ENCODE data around the gene LIMA1. TPM values are rescaled to one million over a fixed set of nuclear protein-coding genes. Genes with fewer than 3 reads are reported as not detected.

Gene LIMA1
- total RNA-seq, 2 experiments from 2014 or later: 6.2 to 20.4 TPM

GRCh38 chr12:50282721-50283228, 545 bp downstream of the LIMA1 start:
- Histone ChIP-seq H3K4me1 (ENCODE audit: insufficient read depth, low read length, poor library complexity, severe bottlenecking) (no peaks in the 10 kb centered on the region), H3K4me3 (ENCODE audit: low read depth, low read length, poor library complexity, severe bottlenecking) (peak overlapping the region; percentile 66), H3K9me3 (ENCODE audit: low read length) (no peaks in the 10 kb centered on the region), H3K9me2 (ENCODE audit: insufficient read depth, low read length) (no peaks in the 10 kb centered on the region), H4K20me1 (ENCODE audit: insufficient read depth, low read length) (no peaks in the 10 kb centered on the region), H3K27ac (ENCODE audit: low read depth, low read length, poor library complexity, severe bottlenecking) (no peak overlapping the region), H2AFZ (ENCODE audit: low read length) (peak overlapping the region; percentile 51; the same call in 1 of the 2 replicates), H3K4me2 (ENCODE audit: low read length) (peak overlapping the region; percentile 65), H3K79me2 (ENCODE audit: insufficient read depth, low read depth, low read length) (no peaks in the 10 kb centered on the region), H3K36me3 (ENCODE audit: insufficient read depth, low read length) (no peaks in the 10 kb centered on the region)
- no peak for DNase-seq (ENCODE audit: low spot score)
- no TSS peak for BruUV-seq (replicated peaks)
- CTCF ChIA-PET (ENCODE audit: unreplicated experiment): interaction anchor here (0.6 kb wide), 1 partner anchor 56 kb away, joined by 4 read pairs; no protein-coding TSS in a partner anchor
- TF ChIP-seq, protein P1, sequence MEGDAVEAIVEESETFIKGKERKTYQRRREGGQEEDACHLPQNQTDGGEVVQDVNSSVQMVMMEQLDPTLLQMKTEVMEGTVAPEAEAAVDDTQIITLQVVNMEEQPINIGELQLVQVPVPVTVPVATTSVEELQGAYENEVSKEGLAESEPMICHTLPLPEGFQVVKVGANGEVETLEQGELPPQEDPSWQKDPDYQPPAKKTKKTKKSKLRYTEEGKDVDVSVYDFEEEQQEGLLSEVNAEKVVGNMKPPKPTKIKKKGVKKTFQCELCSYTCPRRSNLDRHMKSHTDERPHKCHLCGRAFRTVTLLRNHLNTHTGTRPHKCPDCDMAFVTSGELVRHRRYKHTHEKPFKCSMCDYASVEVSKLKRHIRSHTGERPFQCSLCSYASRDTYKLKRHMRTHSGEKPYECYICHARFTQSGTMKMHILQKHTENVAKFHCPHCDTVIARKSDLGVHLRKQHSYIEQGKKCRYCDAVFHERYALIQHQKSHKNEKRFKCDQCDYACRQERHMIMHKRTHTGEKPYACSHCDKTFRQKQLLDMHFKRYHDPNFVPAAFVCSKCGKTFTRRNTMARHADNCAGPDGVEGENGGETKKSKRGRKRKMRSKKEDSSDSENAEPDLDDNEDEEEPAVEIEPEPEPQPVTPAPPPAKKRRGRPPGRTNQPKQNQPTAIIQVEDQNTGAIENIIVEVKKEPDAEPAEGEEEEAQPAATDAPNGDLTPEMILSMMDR (conservative IDR thresholded peaks at IDR 0.05; ENCODE audit: low read length): no peak
- no peak for TF ChIP-seq EZH2phosphoT487 (IDR thresholded peaks at IDR 0.05; ENCODE audit: borderline replicate concordance, low read depth, low read length)
- intact Hi-C loops (cut with micrococcal nuclease; ENCODE audit: unreplicated experiment): no loop called here
- POLR2A ChIA-PET: interaction anchor here (1.0 kb wide), 1 partner anchor 23 kb away, joined by 4 read pairs; no protein-coding TSS in a partner anchor

DNA sequence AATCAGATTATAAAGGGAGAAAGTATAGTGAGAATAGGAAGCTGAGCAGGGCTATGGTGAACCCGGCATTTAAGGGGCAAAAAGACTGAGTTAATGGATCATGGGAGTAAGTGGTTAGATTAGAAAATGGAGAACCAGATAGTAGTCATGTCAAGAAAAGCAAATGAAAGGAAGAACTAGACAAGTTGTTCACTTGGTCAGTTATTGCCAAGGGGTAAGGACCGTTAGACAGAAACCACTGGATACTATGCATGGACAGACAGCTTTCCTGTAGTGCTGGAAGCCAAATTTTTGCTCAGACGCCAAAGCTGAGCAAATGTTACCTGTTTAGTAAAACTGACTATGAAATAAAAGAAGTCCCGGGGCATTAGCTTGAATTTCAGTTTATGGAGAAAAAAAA, 3.8 kb downstream of the LIMA1 start:
- no peaks in the 10 kb centered on the region for H3K36me3 ChIP-seq (ENCODE audit: insufficient read depth, low read length)
- TF ChIP-seq, protein P1 (conservative IDR thresholded peaks at IDR 0.05; ENCODE audit: low read length): no peak
- TF ChIP-seq EZH2phosphoT487 (IDR thresholded peaks at IDR 0.05; ENCODE audit: borderline replicate concordance, low read depth, low read length): no peak
- no peaks in the 10 kb centered on the region for H3K9me3 ChIP-seq (ENCODE audit: low read length)
- H3K27ac ChIP-seq (ENCODE audit: low read depth, low read length, poor library complexity, severe bottlenecking): no peak overlapping the region
- ChIA-PET CTCF (ENCODE audit: unreplicated experiment) (no interaction called here), POLR2A (no interaction called here)
- BruUV-seq (replicated peaks): no TSS peak
- H4K20me1 ChIP-seq (ENCODE audit: insufficient read depth, low read length): no peaks in the 10 kb centered on the region
- intact Hi-C loops (cut with micrococcal nuclease; ENCODE audit: unreplicated experiment): no loop called here
- no peaks in the 10 kb centered on the region for H3K79me2 ChIP-seq (ENCODE audit: insufficient read depth, low read depth, low read length)
- no peak overlapping the region for H2AFZ ChIP-seq (ENCODE audit: low read length)
- H3K4me2 ChIP-seq (ENCODE audit: low read length): no peak overlapping the region
- no peak for DNase-seq (ENCODE audit: low spot score)
- no peaks in the 10 kb centered on the region for H3K9me2 ChIP-seq (ENCODE audit: insufficient read depth, low read length)
- H3K4me3 ChIP-seq (ENCODE audit: low read depth, low read length, poor library complexity, severe bottlenecking): no peak overlapping the region
- no peaks in the 10 kb centered on the region for H3K4me1 ChIP-seq (ENCODE audit: insufficient read depth, low read length, poor library complexity, severe bottlenecking)

DNA sequence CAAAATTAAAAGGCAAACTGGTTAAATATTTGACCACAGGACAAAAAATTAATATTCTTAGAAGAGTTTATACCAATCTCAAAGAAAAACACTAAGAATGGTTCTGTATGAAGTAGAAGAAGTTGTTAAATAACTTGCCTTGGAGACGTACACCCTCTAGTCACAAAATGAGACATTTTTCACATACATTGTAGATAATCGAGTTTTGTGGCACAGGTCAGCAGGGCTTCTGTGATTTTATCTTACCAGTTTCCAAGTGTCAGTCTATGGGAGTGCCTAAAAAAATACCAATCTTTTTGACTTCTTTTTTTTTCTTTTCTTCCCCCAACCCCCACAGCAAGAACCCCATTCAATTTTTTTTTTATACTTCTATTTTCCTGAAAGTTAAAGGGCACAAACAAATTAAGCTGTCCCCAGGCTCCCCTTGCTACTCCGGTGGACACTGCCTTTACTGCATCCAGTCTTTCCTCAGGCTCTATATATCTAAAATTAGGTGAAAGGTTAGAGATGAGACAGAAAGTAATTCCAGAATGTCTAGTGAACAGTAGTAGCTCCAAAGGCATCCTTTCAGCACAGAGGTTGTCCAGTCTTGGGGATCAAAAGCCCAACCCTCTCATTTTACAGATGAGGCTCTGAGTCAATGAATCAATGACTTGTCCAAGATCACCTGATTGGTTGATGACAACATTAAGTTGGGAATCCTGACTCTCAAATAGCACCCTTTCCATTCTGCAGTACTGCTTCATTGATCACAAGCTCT, 6.2 kb downstream of the LIMA1 start:
- Histone ChIP-seq H3K9me2 (ENCODE audit: insufficient read depth, low read length) (no peaks in the 10 kb centered on the region), H4K20me1 (ENCODE audit: insufficient read depth, low read length) (no peaks in the 10 kb centered on the region), H3K9me3 (ENCODE audit: low read length) (no peaks in the 10 kb centered on the region), H3K36me3 (ENCODE audit: insufficient read depth, low read length) (no peaks in the 10 kb centered on the region), H2AFZ (ENCODE audit: low read length) (no peak overlapping the region), H3K4me2 (ENCODE audit: low read length) (no peak overlapping the region), H3K4me3 (ENCODE audit: low read depth, low read length, poor library complexity, severe bottlenecking) (no peak overlapping the region), H3K27ac (ENCODE audit: low read depth, low read length, poor library complexity, severe bottlenecking) (no peak overlapping the region), H3K79me2 (ENCODE audit: insufficient read depth, low read depth, low read length) (no peaks in the 10 kb centered on the region), H3K4me1 (ENCODE audit: insufficient read depth, low read length, poor library complexity, severe bottlenecking) (no peaks in the 10 kb centered on the region)
- ChIA-PET POLR2A (interaction anchor here (1.1 kb wide), 1 partner anchor 32 kb away, joined by 3 read pairs; no protein-coding TSS in a partner anchor), CTCF (ENCODE audit: unreplicated experiment) (no interaction called here)
- intact Hi-C loops (cut with micrococcal nuclease; ENCODE audit: unreplicated experiment): no loop called here
- no peak for DNase-seq (ENCODE audit: low spot score)
- no peak for TF ChIP-seq EZH2phosphoT487 (IDR thresholded peaks at IDR 0.05; ENCODE audit: borderline replicate concordance, low read depth, low read length)
- TF ChIP-seq, protein P1 (conservative IDR thresholded peaks at IDR 0.05; ENCODE audit: low read length): no peak
- no TSS peak for BruUV-seq (replicated peaks)
